ENCODE results near the gene AMFR.
A peak's percentile ranks its signal among the peaks of the same experiment; 100 is the strongest.

Gene AMFR

GRCh38 chr16:56332464-56333079 lies 92.8 kb downstream of the AMFR start:
- peak; percentile 31 for DNase-seq (ENCODE audit: low read depth, low spot score)

DNA sequence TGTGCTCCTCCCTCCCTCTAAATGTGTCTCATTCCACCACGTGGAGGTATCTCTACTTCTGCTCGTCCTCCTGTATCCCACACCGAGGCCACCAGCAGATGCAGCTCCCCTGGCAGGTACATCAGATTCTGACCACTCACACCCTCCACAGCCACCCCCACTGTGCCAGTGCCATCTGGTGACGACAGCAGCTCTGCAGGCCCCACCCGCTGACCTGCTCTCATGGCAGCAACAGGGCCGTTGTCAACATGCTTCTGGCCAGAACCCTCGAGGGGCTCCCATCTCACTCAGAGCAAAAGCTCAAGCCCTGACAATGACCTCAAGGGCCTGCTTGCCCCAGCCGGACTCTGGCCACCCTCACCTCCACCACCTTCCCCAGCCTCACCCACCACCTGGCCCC lies 93.4 kb downstream of the AMFR start:
- H3K4me3 ChIP-seq (ENCODE audit: low read depth, low read length), result no peak overlapping the region
- TF ChIP-seq, protein P1, sequence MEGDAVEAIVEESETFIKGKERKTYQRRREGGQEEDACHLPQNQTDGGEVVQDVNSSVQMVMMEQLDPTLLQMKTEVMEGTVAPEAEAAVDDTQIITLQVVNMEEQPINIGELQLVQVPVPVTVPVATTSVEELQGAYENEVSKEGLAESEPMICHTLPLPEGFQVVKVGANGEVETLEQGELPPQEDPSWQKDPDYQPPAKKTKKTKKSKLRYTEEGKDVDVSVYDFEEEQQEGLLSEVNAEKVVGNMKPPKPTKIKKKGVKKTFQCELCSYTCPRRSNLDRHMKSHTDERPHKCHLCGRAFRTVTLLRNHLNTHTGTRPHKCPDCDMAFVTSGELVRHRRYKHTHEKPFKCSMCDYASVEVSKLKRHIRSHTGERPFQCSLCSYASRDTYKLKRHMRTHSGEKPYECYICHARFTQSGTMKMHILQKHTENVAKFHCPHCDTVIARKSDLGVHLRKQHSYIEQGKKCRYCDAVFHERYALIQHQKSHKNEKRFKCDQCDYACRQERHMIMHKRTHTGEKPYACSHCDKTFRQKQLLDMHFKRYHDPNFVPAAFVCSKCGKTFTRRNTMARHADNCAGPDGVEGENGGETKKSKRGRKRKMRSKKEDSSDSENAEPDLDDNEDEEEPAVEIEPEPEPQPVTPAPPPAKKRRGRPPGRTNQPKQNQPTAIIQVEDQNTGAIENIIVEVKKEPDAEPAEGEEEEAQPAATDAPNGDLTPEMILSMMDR (IDR thresholded peaks at IDR 0.05; ENCODE audit: low read depth, low read length), result no peak
- in situ Hi-C loops (cut with HindIII; ENCODE audit: low sequenced_read_pairs), result no loop called here
- DNase-seq (ENCODE audit: low read depth, low spot score), result no peak

More at GRCh38 chr16:56332464-56333079, 92.8 kb downstream of the AMFR start:
- in situ Hi-C loops (cut with HindIII; ENCODE audit: low sequenced_read_pairs), result no loop called here
- H3K4me3 ChIP-seq (ENCODE audit: low read depth, low read length), result no peak overlapping the region
- TF ChIP-seq, protein P1 (IDR thresholded peaks at IDR 0.05; ENCODE audit: low read depth, low read length), result peak; percentile 36

- in situ Hi-C loops (cut with HindIII; ENCODE audit: low sequenced_read_pairs), result no loop called here
- no peak overlapping the region for H3K4me3 ChIP-seq (ENCODE audit: low read depth, low read length)
- TF ChIP-seq, protein P1 (IDR thresholded peaks at IDR 0.05; ENCODE audit: low read depth, low read length), result no peak
- DNase-seq (ENCODE audit: low read depth, low spot score), result no peak
These were observed 93.9 kb downstream of the AMFR start for GRCh38 chr16:56331399-56331798.

DNA sequence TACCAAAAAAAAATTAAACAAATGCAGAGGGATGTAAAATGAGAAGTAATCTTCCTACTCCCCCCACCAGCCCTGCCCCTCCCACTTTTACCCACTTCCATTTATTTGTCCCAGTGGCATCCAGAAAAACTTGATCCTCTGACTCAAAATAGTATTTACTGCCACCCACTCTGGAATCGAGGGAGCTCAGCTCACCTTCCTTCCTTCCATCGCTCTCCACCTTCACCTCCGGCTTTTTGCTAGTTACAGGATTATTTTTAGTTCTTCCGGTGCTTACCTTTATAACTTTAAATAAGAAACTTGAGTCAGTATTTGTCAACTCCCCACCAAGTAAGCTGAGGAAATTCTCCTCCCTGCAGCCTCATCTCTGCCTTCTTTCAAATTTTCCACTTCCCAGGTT lies 94.9 kb downstream of the AMFR start:
- in situ Hi-C loops (cut with HindIII; ENCODE audit: low sequenced_read_pairs), result no loop called here
- DNase-seq (ENCODE audit: low read depth, low spot score), result no peak
- TF ChIP-seq, protein P1 (IDR thresholded peaks at IDR 0.05; ENCODE audit: low read depth, low read length), result no peak
- no peak overlapping the region for H3K4me3 ChIP-seq (ENCODE audit: low read depth, low read length)

DNA sequence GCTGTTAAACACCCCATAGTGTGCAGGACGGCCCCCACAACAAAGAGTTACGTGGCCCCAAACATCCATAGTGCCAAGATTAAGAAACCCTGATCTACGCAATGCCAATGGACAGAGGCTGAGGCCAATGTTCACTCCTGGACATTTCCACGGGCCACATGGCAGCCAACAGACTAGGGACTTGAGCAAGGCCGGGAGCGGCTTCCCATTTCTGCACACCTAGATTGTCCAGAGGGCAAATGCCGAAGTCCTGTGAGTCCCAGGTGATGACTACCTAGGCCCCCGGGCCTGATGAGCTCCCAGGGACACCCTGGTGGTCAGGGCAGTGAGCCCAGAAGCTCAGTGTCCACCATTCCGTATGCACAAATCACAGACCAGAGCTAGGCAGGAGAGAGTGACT lies 95.5 kb downstream of the AMFR start:
- in situ Hi-C loops (cut with HindIII; ENCODE audit: low sequenced_read_pairs), result no loop called here
- TF ChIP-seq, protein P1 (IDR thresholded peaks at IDR 0.05; ENCODE audit: low read depth, low read length), result no peak
- no peak for DNase-seq (ENCODE audit: low read depth, low spot score)
- no peak overlapping the region for H3K4me3 ChIP-seq (ENCODE audit: low read depth, low read length)

DNA sequence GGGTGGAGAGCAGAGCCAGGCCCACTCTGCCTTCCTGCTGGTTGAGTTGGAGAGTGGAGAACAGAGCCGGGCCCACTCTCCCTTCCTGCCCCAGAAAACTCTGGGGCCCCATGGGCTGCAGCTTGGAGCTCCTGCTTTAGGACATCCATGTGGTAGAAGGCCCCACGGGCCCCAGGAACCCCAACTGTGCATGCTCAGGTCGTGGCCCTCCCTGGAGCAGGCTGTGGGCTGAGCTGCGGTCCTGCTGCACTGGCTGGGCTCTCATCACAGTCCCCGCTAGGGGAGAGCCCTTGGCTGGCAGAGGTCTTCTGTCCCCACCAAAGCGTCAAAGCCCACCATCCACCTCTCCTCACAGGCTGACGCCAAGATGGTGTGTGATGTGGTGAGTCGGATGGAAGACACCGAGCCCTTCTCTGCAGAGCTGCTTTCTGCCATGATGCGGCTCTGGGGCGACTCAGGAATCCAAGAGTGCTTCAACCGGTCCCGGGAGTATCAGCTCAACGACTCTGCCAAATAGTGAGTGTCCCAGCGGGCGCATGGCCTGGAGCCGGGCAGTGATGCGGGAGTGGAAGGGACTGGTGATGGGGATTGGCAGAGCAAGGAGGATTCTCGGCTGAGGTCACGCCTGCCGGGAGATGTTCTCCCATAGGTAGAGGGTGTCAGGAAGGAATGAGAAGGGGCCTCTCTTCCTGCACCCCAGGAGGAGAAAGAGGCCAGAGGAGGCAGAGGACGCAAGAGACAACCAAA lies 96.9 kb downstream of the AMFR start:
- TF ChIP-seq, protein P1 (IDR thresholded peaks at IDR 0.05; ENCODE audit: low read depth, low read length), result no peak
- H3K4me3 ChIP-seq (ENCODE audit: low read depth, low read length), result no peak overlapping the region
- in situ Hi-C loops (cut with HindIII; ENCODE audit: low sequenced_read_pairs), result no loop called here
- DNase-seq (ENCODE audit: low read depth, low spot score), result no peak
